Fibroblast of skin of back (primary cell): ENCODE data around the gene DNM2.
"Not testable (repeated sequence)": the region's sequence is repeated elsewhere in the genome, so short reads cannot be mapped to it uniquely, and the experiment has no call there.

Experiments
- DNase-seq: peaks from one replicate; pipeline ENCODE4 v3.0.0-alpha.2; 2013

Gene DNM2

DNA sequence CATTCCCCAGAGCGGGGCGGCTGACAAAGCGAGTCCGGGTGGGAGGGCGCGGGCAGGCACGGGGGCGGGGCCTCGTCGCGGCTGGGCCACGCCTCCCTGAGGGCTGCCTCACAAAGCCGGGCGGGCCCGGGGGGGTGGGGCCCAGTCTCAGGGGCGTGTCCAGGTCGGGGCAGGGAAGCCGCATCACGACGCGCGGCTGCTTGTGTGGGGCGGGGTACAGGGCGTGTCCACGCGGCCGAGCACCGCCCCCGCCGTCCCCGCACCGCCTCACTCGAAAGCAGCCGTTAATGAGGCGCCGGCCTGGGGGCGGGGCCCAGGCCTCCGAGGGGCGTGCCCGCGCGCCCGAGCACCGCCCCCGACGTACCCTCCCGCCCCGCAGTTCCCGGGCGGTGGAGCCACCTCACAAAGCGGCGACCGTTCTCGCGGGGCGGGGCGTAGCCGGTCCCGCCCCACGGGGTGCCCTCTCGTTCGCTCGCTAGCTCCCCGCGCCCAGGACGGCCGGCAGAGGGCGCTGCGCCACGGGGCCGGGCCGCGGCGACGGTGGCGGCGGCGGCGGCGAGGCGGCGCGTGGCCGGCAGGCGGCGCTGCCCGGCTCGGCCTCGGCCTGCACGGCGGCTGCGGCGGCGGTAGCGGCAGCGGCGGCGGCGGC is 153.2 kb downstream of the DNM2 start, which contains the start of gene CARM1:
CARM1 (plus strand) TSS at position 599 of the 649 bp plus-strand sequence. CDS start 150 bp downstream, outside the sequence.
- DNase-seq, result peak; percentile 96

DNA sequence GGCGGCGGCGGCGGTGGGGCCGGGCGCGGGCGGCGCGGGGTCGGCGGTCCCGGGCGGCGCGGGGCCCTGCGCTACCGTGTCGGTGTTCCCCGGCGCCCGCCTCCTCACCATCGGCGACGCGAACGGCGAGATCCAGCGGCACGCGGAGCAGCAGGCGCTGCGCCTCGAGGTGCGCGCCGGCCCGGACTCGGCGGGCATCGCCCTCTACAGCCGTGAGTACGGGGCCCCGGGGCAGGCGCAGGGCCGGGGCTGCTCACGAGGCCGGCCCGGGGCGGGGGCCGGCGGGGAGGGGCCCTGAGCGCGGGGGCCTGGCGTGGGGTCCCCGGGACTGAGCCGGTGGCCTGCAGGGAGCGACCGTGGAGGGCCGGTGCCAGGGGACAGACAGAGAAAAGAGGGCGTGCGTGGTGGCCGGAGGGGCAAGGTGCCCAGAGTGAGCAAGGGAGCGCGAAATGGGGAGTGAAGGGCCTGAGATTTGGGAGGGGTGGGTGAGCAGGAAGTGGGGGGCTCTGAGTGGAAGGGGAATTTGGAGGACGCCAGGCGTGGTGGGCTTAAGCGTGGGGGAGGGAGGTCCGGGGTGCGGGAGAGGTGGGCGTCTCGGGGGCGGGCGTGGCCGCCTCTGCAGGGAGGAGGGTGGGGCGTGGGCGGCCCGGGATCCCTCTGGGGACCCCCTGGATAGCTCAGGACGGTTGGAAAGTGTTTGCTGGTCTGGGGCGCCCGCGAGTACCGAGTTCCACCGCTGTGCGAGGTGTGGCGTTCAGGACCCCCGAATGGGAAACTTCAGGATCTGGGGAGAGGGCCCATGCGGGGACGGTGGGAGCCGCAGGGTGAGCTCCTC is 154.0 kb downstream of the DNM2 start:
- DNase-seq, result peak; percentile 25

DNA sequence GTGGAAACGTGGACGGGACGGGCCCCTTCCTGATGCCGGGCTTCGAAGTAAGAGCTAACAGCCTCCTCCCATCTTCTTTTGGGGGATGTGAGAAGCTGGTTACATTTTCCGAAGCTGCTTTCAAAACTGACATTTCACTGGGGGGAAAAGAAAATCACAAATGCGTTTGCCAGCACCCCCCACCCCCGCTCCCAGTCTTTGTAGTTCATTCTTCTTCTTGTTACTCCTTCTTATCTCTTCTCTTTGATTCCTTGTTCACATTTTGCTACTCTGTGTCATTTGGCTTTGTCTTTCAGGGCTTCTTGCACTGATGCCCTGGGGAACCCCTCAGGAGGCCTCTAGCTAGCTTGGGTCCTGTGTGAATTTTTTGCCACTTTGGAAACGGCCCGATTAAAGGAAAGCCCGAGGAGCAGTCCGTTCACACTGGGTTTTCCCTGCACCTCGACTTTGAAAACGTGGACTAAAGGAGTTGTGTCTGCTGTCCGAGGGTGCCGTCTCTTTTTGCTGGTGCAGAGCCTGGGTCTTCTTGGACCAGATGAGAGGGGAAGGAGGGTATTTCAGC is 154.7 kb downstream of the DNM2 start:
- DNase-seq, result no peak

DNA sequence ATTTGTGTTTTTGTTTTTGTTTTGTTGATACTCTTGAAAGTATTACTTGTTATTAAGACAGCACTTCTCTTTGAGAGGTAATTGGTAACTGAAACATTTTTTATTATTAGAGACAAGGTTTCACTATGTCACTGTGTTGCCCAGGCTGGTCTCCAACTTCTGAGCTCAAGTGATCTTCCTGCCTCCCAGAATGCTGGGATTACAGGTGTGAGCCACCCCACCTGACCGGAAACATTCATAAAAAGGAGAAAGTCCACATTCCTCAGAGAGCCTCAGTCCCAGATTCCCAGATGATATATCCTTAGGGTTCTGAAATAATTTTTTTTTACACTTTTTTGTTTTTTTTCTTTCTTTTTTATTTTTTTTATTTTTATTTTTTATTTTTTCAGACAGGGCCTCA is 156.1 kb downstream of the DNM2 start:
- DNase-seq, result no peak

DNA sequence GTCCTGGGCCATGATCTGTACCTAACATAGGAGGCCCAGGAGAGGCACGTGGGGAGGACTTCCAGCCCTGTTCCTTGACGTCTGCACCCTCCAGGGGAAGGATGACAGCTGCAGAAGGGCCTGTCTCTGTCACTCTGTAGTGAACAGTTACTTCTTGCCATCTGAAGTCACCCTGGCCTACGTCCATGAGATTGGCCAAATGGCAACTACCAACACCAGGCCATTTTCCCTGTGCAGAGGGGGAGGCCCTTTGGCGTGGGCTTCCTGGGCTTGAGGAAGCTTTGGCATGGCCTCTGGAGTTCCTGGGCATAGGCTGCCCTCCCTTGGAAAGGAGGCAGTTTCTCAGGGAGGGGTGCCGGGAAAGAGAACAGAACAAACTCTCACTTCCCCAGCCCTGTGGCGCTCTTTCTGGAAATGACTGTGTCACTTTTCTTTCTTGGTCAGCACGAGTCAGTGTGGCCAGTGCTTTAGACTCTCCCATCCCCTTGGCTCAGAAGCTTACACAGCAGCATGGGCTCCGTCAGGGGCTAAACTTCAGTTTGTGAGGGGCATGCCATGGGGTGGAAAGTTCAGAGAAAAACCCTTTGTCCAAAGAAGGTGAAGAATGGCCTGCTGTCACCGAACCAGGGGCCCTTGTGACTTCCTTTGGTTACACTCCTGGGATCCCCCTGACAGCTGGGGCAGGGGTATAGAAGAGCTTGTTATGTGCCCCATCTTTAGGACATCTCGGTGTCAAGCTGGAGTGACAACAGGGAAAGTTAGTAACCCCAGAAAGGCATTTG is 158.8 kb downstream of the DNM2 start:
- no peak for DNase-seq

DNA sequence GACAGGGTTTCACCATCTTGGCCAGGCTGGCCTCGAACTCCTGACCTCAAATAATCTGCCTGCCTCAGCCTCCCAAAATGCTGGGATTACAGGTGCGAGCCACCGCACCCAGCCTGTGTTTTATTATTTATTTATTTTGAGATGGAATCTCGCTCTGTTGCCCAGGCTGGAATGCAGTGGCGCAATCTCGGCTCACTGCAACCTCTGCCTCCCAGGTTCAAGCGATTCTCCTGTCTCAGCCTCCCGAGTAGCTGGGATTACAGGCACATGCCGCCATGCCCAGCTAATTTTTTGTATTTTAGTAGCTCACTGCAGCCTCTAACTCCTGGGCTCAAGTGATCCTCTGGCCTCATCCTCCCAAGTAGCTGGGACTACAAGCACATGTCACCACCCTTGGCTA is 159.7 kb downstream of the DNM2 start:
- not testable (repeated sequence) for DNase-seq

DNA sequence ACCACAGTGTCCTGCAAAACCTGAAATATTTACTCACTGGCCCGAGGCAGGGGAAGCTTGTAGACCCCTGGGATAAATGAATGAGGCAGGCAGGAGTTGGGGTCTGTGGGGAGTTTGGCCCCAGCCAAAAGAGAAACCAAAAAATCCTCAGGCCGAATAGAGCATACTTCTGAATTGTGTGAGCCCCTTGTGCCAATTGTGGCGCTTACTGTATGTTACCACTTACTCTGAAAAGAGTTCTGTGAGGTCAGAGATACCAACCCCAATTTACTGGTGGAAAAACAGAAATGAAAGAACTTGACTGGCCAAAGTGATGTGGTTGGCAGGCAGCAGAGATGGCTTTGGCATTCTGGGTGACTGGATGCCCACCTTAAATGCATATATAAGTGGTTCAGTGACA is 160.4 kb downstream of the DNM2 start:
- DNase-seq, result no peak
